Stimulated activated CD4-positive, alpha-beta T cell treated with anti-CD3 and anti-CD28 coated beads, Interleukin-2, amount 100 ng/mL, for 48 hours (primary cell): Measurements from ENCODE around the gene DTD1.

Experiments used
- DNase-seq, 2 donors: peaks; one replicate each; pipeline ENCODE4 v3.0.0-alpha.2; 2020

Gene DTD1

GRCh38 chr20:18587665-18588573 lies at the start of gene DTD1:
Gene DTD1 (plus strand): TSS chr20:18588054. CDS start chr20:18588073, 19 bp downstream.
- peak; percentile 91 to 92 for DNase-seq

GRCh38 chr20:18541741-18542140 lies 46.1 kb upstream of the DTD1 start:
- DNase-seq: no peak

DNA sequence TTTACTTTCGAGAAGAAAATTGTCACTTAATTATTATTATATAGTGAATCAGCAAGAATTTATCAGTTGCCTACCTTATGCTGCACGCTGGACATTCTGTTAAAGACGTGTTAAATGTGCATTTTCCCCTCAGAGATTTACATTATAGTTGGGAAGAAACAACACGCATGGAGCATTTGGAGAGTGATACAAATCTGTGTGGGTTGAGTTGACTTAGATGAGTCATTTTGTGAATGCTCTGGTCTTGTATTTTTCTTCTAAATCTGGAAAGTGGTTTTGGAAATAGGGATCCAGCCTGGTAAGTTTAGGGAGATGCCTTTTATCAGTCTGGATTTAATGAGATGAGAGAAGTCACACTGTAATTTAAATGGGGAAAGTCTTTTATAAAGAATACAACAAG lies 44.6 kb upstream of the DTD1 start:
- DNase-seq: no peak

- no peak for DNase-seq
Measured at GRCh38 chr20:18543932-18544331, 43.9 kb upstream of the DTD1 start.

DNA sequence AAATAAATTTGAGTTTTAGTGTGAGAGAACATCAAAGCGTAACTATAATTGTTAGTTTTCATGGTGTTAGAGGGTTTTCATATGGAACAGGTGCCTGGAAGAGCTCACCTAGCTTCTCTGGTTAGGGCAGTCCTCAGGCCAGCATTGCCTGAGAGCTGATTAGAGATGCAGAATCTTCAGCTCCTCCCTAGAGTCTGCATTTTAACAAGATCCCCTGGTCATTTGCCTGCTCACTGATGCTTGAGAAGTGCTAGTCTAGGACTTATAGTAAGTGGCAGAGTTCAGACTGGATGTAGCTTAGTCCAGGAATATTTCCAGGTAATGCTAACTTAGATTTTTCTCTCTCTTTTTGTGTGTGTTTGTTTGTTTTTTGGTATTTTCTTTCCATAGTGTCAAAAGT lies 42.3 kb upstream of the DTD1 start:
- DNase-seq: no peak

GRCh38 chr20:18548465-18548864 lies 39.4 kb upstream of the DTD1 start:
- DNase-seq: no peak

DNA sequence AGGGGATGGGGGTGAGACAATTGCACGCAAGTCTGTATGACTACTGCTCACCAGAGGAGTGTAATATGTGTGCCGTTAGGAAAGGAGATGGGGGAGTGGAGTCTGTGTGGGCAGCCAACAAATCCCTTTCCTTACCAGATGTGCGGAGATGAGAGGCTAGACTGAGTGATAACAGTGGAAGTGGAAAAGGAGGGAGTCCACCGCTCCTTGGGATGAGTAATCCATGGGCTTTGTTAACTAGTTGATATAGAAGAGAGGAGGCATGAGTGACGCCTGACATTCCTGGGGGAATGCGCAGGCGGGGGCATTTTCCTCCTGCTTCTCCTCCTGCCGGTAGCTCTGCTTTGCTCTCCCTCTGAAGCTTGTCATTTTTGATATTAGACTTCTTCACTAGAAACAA lies 34.1 kb upstream of the DTD1 start:
- no peak for DNase-seq

DNA sequence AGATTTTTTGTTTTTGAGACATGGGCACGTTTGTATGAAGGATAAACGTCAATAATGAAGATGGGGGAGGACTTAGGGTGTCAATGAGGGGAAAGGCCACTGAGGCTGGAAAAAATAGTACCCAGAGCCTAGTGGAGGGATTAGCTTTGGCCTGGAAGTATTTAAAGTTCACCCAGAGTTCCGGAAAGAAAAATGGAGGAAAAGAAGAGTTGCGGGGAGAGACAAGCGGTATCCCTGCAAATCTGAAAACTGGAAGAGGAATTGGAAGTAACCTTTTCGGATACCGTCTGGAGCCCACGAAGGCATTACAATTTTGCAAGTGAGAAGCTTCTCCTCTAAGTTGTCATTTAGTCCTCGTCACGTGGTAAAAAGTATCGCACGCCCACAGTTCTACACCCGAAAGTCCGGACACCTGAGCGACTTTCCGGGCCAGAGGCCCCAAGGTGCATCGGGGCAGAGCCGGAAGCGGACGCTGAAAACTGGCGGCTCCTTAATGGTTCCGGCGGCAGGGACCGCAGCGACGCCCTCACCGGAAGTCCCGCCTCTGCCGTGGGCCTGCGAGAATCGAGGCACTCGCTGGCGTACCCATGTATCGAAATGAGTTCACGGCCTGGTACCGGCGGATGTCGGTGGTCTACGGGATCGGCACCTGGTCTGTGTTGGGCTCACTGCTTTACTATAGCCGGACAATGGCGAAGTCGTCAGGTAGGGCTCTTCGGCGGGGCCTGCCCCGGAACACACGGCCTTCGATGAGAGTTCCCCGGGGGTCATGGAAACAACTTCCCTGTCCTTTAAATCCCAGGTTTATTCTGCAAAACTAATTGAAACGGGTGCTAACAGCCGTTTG lies 20.7 kb upstream of the DTD1 start, which contains the start of gene SMIM26:
Gene SMIM26 (plus strand): TSS at position 541 of the 847 bp plus-strand sequence. CDS start 47 bp downstream, at position 588.
- peak; percentile 92 to 94 for DNase-seq

- no peak for DNase-seq
Measured at GRCh38 chr20:18567739-18568091, 20.1 kb upstream of the DTD1 start.

DNA sequence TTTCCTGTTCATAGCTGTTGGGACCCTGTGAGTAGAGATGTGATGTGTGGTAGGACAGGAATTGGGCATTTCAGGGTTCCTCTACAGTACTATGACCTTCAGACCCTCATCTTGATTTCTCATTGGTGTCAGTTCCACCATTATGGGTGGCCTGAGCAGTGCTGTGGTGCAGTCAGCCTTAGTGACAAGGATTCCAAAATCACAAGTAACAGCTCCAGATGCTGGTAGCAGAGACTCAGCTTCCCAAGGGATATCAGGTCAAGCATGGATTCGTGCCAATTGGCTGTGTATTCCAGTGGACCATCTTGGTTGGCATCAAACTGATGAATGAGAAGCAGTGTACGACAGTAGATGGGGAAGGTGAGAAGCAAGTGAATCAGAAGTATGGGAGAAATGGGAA lies 16.8 kb upstream of the DTD1 start:
- no peak for DNase-seq

DNA sequence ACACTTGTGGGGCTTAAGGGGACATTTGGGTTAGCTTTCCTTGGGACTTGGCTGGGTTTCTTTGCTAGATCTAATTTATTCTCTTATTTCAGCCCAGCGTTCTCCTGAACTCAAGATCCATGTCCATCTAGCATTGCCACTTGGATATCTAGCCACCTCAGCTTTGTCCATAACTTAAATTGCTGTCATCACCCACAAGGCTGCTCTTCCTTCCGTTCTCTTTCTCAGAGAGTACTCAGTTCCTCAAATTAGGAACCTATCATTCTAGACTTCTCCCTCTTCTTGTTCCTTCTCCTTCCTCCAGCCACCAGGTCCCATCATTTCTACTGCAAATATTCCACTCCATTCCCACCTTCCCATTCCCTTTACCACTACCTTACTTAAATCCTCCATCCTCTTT lies 16.3 kb upstream of the DTD1 start:
- no peak for DNase-seq

- DNase-seq: no peak
Measured at GRCh38 chr20:18577942-18578341, 9.9 kb upstream of the DTD1 start.

GRCh38 chr20:18578581-18578980 lies 9.3 kb upstream of the DTD1 start:
- DNase-seq: no peak

DNA sequence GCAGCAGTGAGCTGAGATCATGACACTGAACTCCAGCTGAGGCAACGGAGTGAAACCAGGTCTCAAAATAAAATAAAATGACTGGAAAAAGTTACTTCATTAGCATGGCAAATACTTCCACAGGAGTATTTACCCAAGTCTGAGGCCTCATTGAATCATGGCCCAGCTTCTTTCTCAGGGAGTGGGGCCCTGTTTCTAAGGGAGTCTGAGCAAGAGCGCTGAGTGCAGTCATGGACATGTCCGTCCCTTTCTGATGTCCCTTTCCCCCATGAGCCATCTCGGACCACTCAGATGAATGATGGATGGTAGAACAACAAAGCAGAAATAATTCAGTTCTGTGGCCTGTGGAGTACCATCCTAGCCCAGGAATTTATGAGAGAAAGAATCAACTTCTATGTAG lies 7.8 kb upstream of the DTD1 start:
- DNase-seq: no peak

- DNase-seq: no peak
Measured at GRCh38 chr20:18585134-18585533, 2.7 kb upstream of the DTD1 start.

DNA sequence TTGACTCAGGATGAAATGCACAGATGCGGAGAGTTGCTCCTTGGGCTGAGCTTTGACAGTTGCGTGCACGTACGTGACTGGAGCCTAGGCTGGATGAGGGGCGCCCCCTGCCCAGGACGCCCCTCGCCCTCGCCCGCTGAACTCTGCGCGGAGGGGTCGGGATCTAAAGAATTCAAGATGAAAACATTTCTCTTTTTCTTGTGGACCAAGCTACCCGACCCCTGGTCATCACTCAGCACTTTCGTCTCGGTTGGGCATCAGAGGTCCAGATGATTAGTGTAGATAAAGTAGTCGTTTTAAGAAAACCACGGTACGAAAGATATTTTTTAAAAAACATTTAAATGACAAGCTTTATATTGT lies 700 bp downstream of the DTD1 start:
- no peak for DNase-seq

DNA sequence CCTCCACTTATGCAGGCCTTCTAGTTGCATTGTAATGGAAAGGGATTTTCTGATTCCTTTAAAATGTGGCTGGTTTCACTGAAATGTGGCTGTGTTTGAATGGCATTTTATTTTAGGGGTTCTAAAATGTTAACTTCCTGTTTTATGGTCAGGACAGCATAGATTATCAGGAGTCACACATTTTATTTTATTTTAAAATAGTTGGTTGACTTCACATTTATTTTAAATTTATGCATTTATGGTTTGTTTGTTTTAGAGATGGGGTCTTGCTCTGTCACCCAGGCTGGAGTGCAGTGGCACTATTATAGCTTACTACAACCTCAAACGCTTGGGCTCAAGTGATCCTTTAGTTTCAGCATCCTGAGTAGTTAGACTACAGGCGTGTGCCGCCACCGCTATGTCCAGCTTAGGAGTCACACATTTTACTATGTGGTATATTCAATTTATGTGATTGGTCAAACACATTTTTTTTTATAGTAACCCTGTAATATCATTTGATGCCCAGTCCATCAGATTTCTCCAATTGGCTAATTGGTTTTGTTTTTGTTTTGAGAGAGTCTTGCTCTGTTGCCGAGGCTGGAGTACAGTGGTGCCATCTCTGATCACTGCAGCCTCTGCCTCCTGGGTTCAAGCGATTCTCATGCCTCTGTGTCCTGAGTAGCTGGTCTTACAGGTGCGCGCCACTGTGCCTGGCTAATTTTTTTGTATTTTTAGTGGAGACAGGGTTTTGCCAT lies 2.3 kb downstream of the DTD1 start:
- no peak for DNase-seq

- no peak for DNase-seq
Measured at GRCh38 chr20:18596270-18596669, 8.4 kb downstream of the DTD1 start.

GRCh38 chr20:18609741-18610140 lies 21.9 kb downstream of the DTD1 start:
- DNase-seq: no peak

DNA sequence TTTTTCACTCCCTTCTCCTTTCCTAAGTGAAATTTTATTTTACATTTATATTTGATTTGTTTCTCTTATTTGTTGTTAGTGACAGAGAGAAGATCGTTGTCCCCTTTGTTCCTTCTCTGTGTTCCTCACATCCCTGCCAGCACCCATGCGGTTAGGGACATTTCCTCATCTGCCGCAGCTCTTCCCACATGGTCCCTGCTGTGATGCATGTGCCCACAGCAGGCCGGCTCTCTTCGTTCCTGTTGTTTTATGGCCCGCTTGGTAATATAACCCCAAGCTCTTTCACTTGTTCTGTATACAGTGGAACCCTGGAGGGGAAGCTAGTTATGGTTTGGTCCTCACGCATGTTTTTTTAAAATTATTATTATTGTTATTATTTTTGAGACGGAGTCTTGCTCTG lies 23.6 kb downstream of the DTD1 start:
- DNase-seq: no peak

- no peak for DNase-seq
Measured at GRCh38 chr20:18613553-18613952, 25.7 kb downstream of the DTD1 start.

DNA sequence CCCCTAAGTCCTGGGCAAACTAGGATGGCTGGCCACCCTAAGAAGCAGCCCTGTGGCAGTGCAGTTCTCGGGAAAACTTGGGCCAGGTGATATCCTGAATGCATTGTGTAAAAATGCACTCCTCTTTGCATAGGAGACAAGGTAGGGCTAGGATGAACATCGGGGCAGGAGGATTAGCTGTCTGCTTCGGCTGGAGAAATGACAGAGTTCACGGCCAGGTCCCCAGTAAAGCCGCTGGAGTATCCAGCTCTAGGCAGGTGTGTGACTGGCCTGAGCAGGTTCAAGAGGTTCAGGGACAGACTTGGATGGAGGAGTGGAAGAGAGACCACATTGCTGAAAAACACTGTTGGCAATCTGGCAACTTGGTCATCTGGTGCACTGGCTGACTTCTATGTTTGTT lies 26.4 kb downstream of the DTD1 start:
- DNase-seq: no peak

- no peak for DNase-seq
Measured at GRCh38 chr20:18615020-18615650, 27.3 kb downstream of the DTD1 start.
